Measurements from ENCODE around the gene ZC3H11A.

Gene ZC3H11A

DNA sequence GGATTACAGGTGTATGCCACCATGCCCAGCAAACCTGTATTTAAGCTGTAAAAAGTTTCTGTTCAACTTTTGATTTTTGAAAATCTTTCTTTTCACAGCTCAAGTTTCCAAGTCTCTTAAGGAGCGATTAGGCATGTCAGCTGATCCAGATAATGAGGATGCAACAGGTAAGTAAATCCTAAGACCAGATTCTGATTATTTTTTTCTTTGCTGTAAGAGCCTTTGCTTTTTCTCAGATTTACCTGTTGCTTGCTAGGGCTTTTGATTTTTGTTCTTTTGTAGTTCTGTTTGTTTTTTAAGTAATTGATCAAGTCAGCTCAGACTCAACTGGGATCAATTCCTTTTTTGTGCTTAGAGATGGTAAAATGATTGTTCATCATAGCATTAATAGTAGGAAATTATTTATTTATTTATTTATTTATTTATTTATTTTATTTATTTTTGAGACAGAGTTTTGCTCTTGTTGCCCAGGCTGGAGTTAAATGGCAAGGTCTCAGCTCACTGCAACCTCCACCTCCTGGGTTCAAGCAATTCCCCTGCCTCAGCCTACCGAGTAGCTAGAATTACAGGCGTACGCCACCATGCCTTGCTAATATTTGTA lies 44.9 kb downstream of the ZC3H11A start:
- no peak for DNase-seq (ENCODE audit: low read depth, low spot score)

GRCh38 chr1:203842559-203842876 lies 47.1 kb downstream of the ZC3H11A start:
- DNase-seq (ENCODE audit: low read depth, low spot score) = no peak

- no peak for DNase-seq (ENCODE audit: low read depth, low spot score)
These were observed 48.0 kb downstream of the ZC3H11A start for GRCh38 chr1:203843435-203843834.

Data from astrocyte of the hippocampus (primary cell).